Uterus (tissue), 4 donors: ENCODE results near the gene SYCP2. TPM values are rescaled to one million over a fixed set of nuclear protein-coding genes. Genes with fewer than 3 reads are reported as not detected.

Experiments
- DNase-seq, 2 donors: peaks; one replicate each; pipeline ENCODE4 v3.0.0-alpha.2; 2019 to 2020
- H3K27ac ChIP-seq, 2 donors: fragments of 200-600 bp; sonication (generic); 1 replicate in 1 of 2; 2 replicates in 1 of 2; pipeline ENCODE4 v1.5.1; 2016 to 2018
- H3K27me3 ChIP-seq, 2 donors: fragments of 200-600 bp; sonication (generic); one replicate each; pipeline ENCODE4 v1.5.1; 2018 to 2019; ENCODE audit warnings: control low read depth in 1 of 2
- H3K36me3 ChIP-seq, 2 donors: fragments of 200-600 bp; sonication (generic); one replicate each; pipeline ENCODE4 v1.5.1; 2019; ENCODE audit warnings: control low read depth in 1 of 2
- H3K4me1 ChIP-seq, 2 donors: fragments of 200-600 bp; sonication (generic); one replicate each; pipeline ENCODE4 v1.5.1; 2018 to 2019; ENCODE audit warnings: control low read depth in 1 of 2
- H3K4me3 ChIP-seq, 2 donors: fragments of 200-600 bp; sonication (generic); 1 replicate in 1 of 2; 2 replicates in 1 of 2; pipeline ENCODE4 v1.5.1; 2018 to 2019; ENCODE audit warnings: mild to moderate bottlenecking in 1 of 2
- H3K9me3 ChIP-seq, 2 donors: fragments of 200-600 bp; sonication (generic); one replicate each; pipeline ENCODE4 v1.5.1; 2019; ENCODE audit warnings: control low read depth in 1 of 2
- CTCF ChIP-seq, 4 experiments: fragments of 200-600 bp in 2 of 4; fragments of 450-650 bp in 2 of 4; sonication (generic) in 2 of 4; IDR thresholded peaks; one replicate each; pipeline ENCODE4 v1.5.1; 2016 to 2019; ENCODE audit warnings: antibody characterized with exemption in 4 of 4, mild to moderate bottlenecking in 2 of 4, moderate library complexity in 1 of 4
- POLR2A ChIP-seq, 2 donors: fragments of 450-650 bp; IDR thresholded peaks; one replicate each; pipeline ENCODE4 v1.6.1; 2016; ENCODE audit warnings: antibody characterized with exemption in 2 of 2, mild to moderate bottlenecking in 1 of 2, moderate library complexity in 1 of 2
- intact Hi-C: fragments of 100-400 bp; cut with DNase I; formaldehyde crosslinking; loops from one replicate; pipeline ENCODE4 v1.15.1; 2023; ENCODE audit warnings: low total_unique reads
- total RNA-seq, 4 donors: library from RNA; depleted of rRNA in 3 of 4; stranded (reverse); fragments of >200 nt in 3 of 4; gene quantifications; one replicate each; pipeline versions ENCODE4 v1.1.0 to v1.2.4, GENCODE V29; 2014 to 2023
- donor health status: DM: yes; HTN: yes; CAD: no.

SYCP2 gene
- total RNA-seq, 4 donors from 2014 or later = 1.2 to 22.5 (median 6.6) TPM

- Histone ChIP-seq H3K4me1 (peaks cover 0 to under 1% of the 10 kb centered on the region in 2 donors), H3K27ac (no peak overlapping the region), H3K27me3 (no peaks in the 10 kb centered on the region), H3K36me3 (no peaks in the 10 kb centered on the region), H3K4me3 (no peak overlapping the region), H3K9me3 (no peaks in the 10 kb centered on the region)
- TF ChIP-seq CTCF (IDR thresholded peaks at IDR 0.05) (no peak), POLR2A (IDR thresholded peaks at IDR 0.05) (no peak)
- no peak for DNase-seq
- intact Hi-C loops = no loop called here
Measured at GRCh38 chr20:59828125-59829053, 105.0 kb downstream of the SYCP2 start.

- peaks cover 0 to 10% of the 10 kb centered on the region in 2 donors for H3K4me1 ChIP-seq
- H3K9me3 ChIP-seq = no peaks in the 10 kb centered on the region
- no peak for TF ChIP-seq POLR2A (IDR thresholded peaks at IDR 0.05)
- no peak for TF ChIP-seq CTCF (IDR thresholded peaks at IDR 0.05)
- intact Hi-C loops = no loop called here
- H3K27me3 ChIP-seq = no peaks in the 10 kb centered on the region
- no peak overlapping the region for H3K4me3 ChIP-seq
- no peaks in the 10 kb centered on the region for H3K36me3 ChIP-seq
- H3K27ac ChIP-seq = no peak overlapping the region
- no peak for DNase-seq
Measured at GRCh38 chr20:59827138-59828056, 106.0 kb downstream of the SYCP2 start.

- H3K4me1 ChIP-seq = peaks cover 0 to 14% of the 10 kb centered on the region in 2 donors
- no peaks in the 10 kb centered on the region for H3K36me3 ChIP-seq
- H3K27me3 ChIP-seq = no peaks in the 10 kb centered on the region
- no peaks in the 10 kb centered on the region for H3K9me3 ChIP-seq
- TF ChIP-seq POLR2A (IDR thresholded peaks at IDR 0.05) (no peak), CTCF (IDR thresholded peaks at IDR 0.05) (no peak)
- intact Hi-C loops = no loop called here
- no peak overlapping the region for H3K4me3 ChIP-seq
- DNase-seq = no peak
- H3K27ac ChIP-seq = no peak overlapping the region
Measured at GRCh38 chr20:59825944-59826759, 107.3 kb downstream of the SYCP2 start.

- DNase-seq = no peak
- TF ChIP-seq CTCF (IDR thresholded peaks at IDR 0.05) (no peak), POLR2A (IDR thresholded peaks at IDR 0.05) (no peak)
- no peaks in the 10 kb centered on the region for H3K27me3 ChIP-seq
- no peaks in the 10 kb centered on the region for H3K36me3 ChIP-seq
- peaks cover 0 to 15% of the 10 kb centered on the region in 2 donors for H3K4me1 ChIP-seq
- H3K4me3 ChIP-seq = no peak overlapping the region
- no peak overlapping the region for H3K27ac ChIP-seq
- H3K9me3 ChIP-seq = no peaks in the 10 kb centered on the region
- intact Hi-C loops = no loop called here
Measured at GRCh38 chr20:59825563-59825920, 107.9 kb downstream of the SYCP2 start.
